Body of pancreas (tissue), 4 donors: ENCODE data around the gene RBM47.

Source experiments
- POLR2A ChIP-seq, 3 donors: fragments of 450-650 bp; IDR thresholded peaks; one replicate each; pipeline ENCODE4 v1.6.1; 2016; ENCODE audit warnings: antibody characterized with exemption in 3 of 3, mild to moderate bottlenecking in 2 of 3
- TF ChIP-seq, protein P1 (sequence below), 7 experiments: fragments of 450-650 bp in 4 of 7; fragments of 200-600 bp in 3 of 7; sonication (generic) in 3 of 7; IDR thresholded peaks; one replicate each; pipeline ENCODE4 v1.5.1; 2016 to 2019; ENCODE audit warnings: antibody characterized with exemption in 7 of 7

DNA sequence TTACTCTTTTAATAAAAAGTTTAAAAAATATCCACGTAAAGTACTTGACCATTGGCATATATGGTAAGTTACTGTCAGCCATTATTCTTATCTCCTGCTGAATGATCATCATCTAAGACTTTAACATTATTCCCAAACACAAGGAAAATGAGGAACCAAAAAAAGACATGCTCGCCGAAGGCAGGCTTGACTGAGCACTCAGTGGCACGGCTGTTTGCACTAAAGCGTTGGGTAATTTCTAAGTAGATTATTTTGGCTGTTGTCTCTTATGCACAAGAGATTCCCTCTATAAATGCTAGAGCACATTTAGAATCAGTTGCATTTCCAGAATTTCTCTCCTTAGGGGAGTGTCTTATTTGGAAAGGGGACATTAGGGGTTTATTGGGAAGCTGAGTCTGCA, 211.7 kb downstream of the RBM47 start:
- TF ChIP-seq, protein P1, sequence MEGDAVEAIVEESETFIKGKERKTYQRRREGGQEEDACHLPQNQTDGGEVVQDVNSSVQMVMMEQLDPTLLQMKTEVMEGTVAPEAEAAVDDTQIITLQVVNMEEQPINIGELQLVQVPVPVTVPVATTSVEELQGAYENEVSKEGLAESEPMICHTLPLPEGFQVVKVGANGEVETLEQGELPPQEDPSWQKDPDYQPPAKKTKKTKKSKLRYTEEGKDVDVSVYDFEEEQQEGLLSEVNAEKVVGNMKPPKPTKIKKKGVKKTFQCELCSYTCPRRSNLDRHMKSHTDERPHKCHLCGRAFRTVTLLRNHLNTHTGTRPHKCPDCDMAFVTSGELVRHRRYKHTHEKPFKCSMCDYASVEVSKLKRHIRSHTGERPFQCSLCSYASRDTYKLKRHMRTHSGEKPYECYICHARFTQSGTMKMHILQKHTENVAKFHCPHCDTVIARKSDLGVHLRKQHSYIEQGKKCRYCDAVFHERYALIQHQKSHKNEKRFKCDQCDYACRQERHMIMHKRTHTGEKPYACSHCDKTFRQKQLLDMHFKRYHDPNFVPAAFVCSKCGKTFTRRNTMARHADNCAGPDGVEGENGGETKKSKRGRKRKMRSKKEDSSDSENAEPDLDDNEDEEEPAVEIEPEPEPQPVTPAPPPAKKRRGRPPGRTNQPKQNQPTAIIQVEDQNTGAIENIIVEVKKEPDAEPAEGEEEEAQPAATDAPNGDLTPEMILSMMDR (IDR thresholded peaks at IDR 0.05) = no peak
- no peak for TF ChIP-seq POLR2A (IDR thresholded peaks at IDR 0.05)
